ENCODE results near the gene NTPCR.
"Not testable (repeated sequence)": the region's sequence is repeated elsewhere in the genome, so short reads cannot be mapped to it uniquely, and the experiment has no call there.

Gene NTPCR

DNA sequence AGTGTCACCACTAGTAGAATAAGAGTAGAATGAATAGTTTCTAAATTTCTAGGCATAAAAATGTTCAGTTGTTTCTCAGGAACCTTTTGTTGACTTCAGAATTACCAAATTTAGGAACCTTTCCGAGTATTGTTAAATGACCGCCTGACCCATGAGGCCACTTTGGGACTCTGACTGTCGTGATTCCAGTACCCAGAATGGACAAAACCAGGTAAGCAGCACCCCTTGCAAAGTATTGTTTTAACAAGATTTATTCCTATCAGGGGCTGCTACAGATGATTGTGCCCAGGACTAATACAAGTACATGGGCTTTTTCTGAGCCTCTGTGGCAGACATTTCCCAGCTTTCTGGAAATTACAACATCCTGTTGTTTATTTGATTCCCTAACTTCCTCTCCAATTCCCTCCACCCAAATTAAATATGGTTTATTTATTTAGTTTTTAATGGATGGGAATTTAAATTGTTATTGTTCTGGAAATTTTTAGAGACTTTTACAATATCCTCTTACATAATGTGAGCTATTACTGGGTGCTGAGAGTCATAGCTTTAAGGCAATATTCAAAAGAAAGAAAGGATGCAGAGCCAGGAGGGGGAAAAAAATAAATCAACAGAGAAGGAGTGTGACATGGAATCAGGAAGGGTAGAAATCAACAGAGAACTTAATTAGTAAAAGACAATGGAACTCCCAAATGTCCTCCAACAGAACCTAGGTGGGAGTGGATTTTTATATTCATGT lies 37.4 kb upstream of the NTPCR start:
- H4K8ac ChIP-seq (ENCODE audit: low read depth, low read length) = no peak overlapping the region
- H3K79me2 ChIP-seq (ENCODE audit: control insufficient read depth, insufficient read depth, low read length) = no peaks in the 10 kb centered on the region
- no peak overlapping the region for H4K5ac ChIP-seq (ENCODE audit: low read length)
- H3K23ac ChIP-seq (ENCODE audit: low read length) = no peak overlapping the region
- no peak overlapping the region for H3K4me2 ChIP-seq (ENCODE audit: low read length)
- H3K9ac ChIP-seq (ENCODE audit: low read length) = no peak overlapping the region
- no CpG with 5 or more reads among the region's 3 CpGs for WGBS (ENCODE audit: extremely low coverage, insufficient coverage, low lambda C conversion rate)
- no peak for DNase-seq
- H2BK120ac ChIP-seq (ENCODE audit: low read depth, low read length) = no peak overlapping the region
- no peaks in the 10 kb centered on the region for H3K4me1 ChIP-seq (ENCODE audit: control insufficient read depth, low read depth, low read length)
- H3K27me3 ChIP-seq (ENCODE audit: insufficient read depth, low read length, poor library complexity) = no peaks in the 10 kb centered on the region
- no peak overlapping the region for H3K27ac ChIP-seq (ENCODE audit: low read depth, low read length)
- H3K36me3 ChIP-seq (ENCODE audit: control insufficient read depth, insufficient read depth, low read length) = no peaks in the 10 kb centered on the region
- no peaks in the 10 kb centered on the region for H3K79me1 ChIP-seq (ENCODE audit: low read length)
- no peak overlapping the region for H2AK5ac ChIP-seq (ENCODE audit: low read length)
- H3K18ac ChIP-seq (ENCODE audit: low read length) = no peak overlapping the region
- no peak overlapping the region for H2BK15ac ChIP-seq (replicated peaks; ENCODE audit: low read depth)
- no peak overlapping the region for H3K4me3 ChIP-seq (ENCODE audit: low read length)
- H2BK5ac ChIP-seq (ENCODE audit: low read length) = no peak overlapping the region
- no peak overlapping the region for H3K56ac ChIP-seq (ENCODE audit: low read length)
- H3K4ac ChIP-seq (ENCODE audit: low read depth, low read length) = no peak overlapping the region

DNA sequence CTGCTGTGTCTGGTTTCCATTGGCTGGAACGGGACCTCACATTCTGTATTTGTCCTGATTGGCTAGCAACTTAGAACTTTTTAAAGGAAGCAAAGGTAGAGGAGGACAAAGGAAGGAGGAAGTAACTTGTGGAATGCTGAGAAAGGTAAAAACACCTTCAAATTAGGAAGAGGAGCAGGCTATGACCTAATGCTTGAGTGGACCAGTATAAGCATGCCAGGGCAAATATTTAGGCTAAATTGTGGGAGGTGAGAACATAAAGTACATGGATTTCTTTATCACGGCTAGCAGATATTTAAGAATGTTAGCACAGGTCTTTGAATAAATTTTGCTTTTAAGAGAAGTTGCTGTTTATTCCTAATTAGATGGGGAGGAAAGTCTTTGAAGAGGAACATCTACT lies 36.1 kb upstream of the NTPCR start:
- not testable (repeated sequence) for H3K23ac ChIP-seq (ENCODE audit: low read length); DNase-seq; H2BK15ac ChIP-seq (replicated peaks; ENCODE audit: low read depth); H4K8ac ChIP-seq (ENCODE audit: low read depth, low read length); H3K18ac ChIP-seq (ENCODE audit: low read length); H3K9ac ChIP-seq (ENCODE audit: low read length); H2BK5ac ChIP-seq (ENCODE audit: low read length); H3K56ac ChIP-seq (ENCODE audit: low read length); H3K27me3 ChIP-seq (ENCODE audit: insufficient read depth, low read length, poor library complexity); H3K79me1 ChIP-seq (ENCODE audit: low read length); H2BK120ac ChIP-seq (ENCODE audit: low read depth, low read length); H3K36me3 ChIP-seq (ENCODE audit: control insufficient read depth, insufficient read depth, low read length); H2AK5ac ChIP-seq (ENCODE audit: low read length); H3K27ac ChIP-seq (ENCODE audit: low read depth, low read length); H3K4me3 ChIP-seq (ENCODE audit: low read length); H3K79me2 ChIP-seq (ENCODE audit: control insufficient read depth, insufficient read depth, low read length); H3K4ac ChIP-seq (ENCODE audit: low read depth, low read length); H3K4me1 ChIP-seq (ENCODE audit: control insufficient read depth, low read depth, low read length); H3K4me2 ChIP-seq (ENCODE audit: low read length); H4K5ac ChIP-seq (ENCODE audit: low read length)
- WGBS (ENCODE audit: extremely low coverage, insufficient coverage, low lambda C conversion rate) = no CpG with 5 or more reads among the region's 2 CpGs

DNA sequence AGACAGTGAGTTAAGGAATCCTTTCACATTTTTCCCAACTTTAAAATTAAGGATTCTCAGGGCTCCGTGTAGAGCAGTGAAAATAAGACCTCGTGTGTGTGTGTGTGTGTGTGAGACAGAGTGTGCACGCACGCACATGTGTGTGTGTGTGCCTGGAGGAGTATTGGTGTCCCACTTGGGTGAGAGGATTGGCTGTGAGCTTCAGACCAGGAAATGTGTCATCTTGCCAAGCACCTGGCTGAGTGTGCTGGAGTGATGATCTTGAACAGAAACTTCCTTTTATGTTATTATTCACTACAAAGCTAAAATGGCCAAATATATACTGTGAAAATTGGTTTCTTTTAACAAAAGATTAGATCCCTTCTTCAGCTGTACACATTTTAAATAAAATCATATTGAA lies 35.2 kb upstream of the NTPCR start:
- H3K9ac ChIP-seq (ENCODE audit: low read length) = no peak overlapping the region
- no peak overlapping the region for H3K23ac ChIP-seq (ENCODE audit: low read length)
- no peak overlapping the region for H3K4ac ChIP-seq (ENCODE audit: low read depth, low read length)
- no peak overlapping the region for H3K4me3 ChIP-seq (ENCODE audit: low read length)
- H3K4me2 ChIP-seq (ENCODE audit: low read length) = no peak overlapping the region
- H3K27ac ChIP-seq (ENCODE audit: low read depth, low read length) = no peak overlapping the region
- no peak overlapping the region for H2BK15ac ChIP-seq (replicated peaks; ENCODE audit: low read depth)
- H3K18ac ChIP-seq (ENCODE audit: low read length) = no peak overlapping the region
- no peaks in the 10 kb centered on the region for H3K79me1 ChIP-seq (ENCODE audit: low read length)
- no peak for DNase-seq
- H2BK5ac ChIP-seq (ENCODE audit: low read length) = no peak overlapping the region
- H3K27me3 ChIP-seq (ENCODE audit: insufficient read depth, low read length, poor library complexity) = no peaks in the 10 kb centered on the region
- H3K56ac ChIP-seq (ENCODE audit: low read length) = no peak overlapping the region
- H4K5ac ChIP-seq (ENCODE audit: low read length) = no peak overlapping the region
- H4K8ac ChIP-seq (ENCODE audit: low read depth, low read length) = no peak overlapping the region
- H3K36me3 ChIP-seq (ENCODE audit: control insufficient read depth, insufficient read depth, low read length) = no peaks in the 10 kb centered on the region
- H2BK120ac ChIP-seq (ENCODE audit: low read depth, low read length) = no peak overlapping the region
- H2AK5ac ChIP-seq (ENCODE audit: low read length) = no peak overlapping the region
- no CpG with 5 or more reads among the region's 4 CpGs for WGBS (ENCODE audit: extremely low coverage, insufficient coverage, low lambda C conversion rate)
- H3K4me1 ChIP-seq (ENCODE audit: control insufficient read depth, low read depth, low read length) = no peaks in the 10 kb centered on the region
- no peaks in the 10 kb centered on the region for H3K79me2 ChIP-seq (ENCODE audit: control insufficient read depth, insufficient read depth, low read length)

DNA sequence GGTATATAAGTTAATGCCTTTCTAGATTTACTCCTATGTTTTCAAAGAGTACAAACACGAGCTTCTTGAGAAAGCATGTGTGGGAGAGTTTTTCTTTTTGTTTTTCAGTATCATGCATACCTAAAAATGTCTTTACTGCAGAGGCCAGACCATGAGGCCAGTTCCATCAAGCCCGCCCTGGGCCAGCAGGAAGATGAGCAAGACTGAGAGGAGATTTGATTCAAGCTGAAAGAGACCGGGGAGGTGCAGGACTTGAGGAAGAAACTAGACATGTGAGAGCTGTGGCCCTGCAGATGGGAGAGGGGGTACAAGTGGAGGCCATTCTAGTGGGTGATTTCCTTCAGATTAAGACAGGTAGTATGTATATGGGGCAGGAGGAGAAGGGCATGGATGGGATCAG lies 33.4 kb upstream of the NTPCR start:
- H3K36me3 ChIP-seq (ENCODE audit: control insufficient read depth, insufficient read depth, low read length) = no peaks in the 10 kb centered on the region
- H4K5ac ChIP-seq (ENCODE audit: low read length) = no peak overlapping the region
- H4K8ac ChIP-seq (ENCODE audit: low read depth, low read length) = no peak overlapping the region
- no peak overlapping the region for H2BK120ac ChIP-seq (ENCODE audit: low read depth, low read length)
- H3K27me3 ChIP-seq (ENCODE audit: insufficient read depth, low read length, poor library complexity) = no peaks in the 10 kb centered on the region
- no peak overlapping the region for H3K18ac ChIP-seq (ENCODE audit: low read length)
- no peak overlapping the region for H3K23ac ChIP-seq (ENCODE audit: low read length)
- no peak overlapping the region for H2AK5ac ChIP-seq (ENCODE audit: low read length)
- no peak for DNase-seq
- H3K4ac ChIP-seq (ENCODE audit: low read depth, low read length) = no peak overlapping the region
- no peaks in the 10 kb centered on the region for H3K4me1 ChIP-seq (ENCODE audit: control insufficient read depth, low read depth, low read length)
- no peak overlapping the region for H2BK5ac ChIP-seq (ENCODE audit: low read length)
- H3K79me2 ChIP-seq (ENCODE audit: control insufficient read depth, insufficient read depth, low read length) = no peaks in the 10 kb centered on the region
- no peak overlapping the region for H3K56ac ChIP-seq (ENCODE audit: low read length)
- H3K79me1 ChIP-seq (ENCODE audit: low read length) = no peaks in the 10 kb centered on the region
- no peak overlapping the region for H3K9ac ChIP-seq (ENCODE audit: low read length)
- H3K4me2 ChIP-seq (ENCODE audit: low read length) = no peak overlapping the region
- no peak overlapping the region for H2BK15ac ChIP-seq (replicated peaks; ENCODE audit: low read depth)
- WGBS (ENCODE audit: extremely low coverage, insufficient coverage, low lambda C conversion rate) = no CpG with 5 or more reads among the region's 3 CpGs
- H3K4me3 ChIP-seq (ENCODE audit: low read length) = no peak overlapping the region
- no peak overlapping the region for H3K27ac ChIP-seq (ENCODE audit: low read depth, low read length)

DNA sequence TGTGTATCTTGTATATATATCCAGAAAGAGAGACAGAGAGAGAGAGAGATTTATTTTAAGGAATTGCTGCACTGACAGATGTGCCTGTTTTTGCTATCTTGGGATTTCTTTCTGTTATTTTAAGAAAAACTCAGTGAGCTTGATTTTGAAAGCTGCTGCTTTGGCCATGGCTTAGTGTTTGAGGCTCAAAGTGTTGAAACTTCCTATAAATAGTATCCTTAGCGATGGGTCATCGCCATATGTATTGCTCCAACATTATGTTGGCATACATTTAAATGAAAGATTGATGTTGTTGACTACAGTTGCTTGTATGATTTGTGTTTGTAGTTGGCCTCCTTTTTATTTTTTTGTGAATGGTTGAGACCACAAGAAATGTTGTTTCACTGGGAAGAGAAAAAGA lies 29.0 kb upstream of the NTPCR start:
- H2BK5ac ChIP-seq (ENCODE audit: low read length) = no peak overlapping the region
- H3K18ac ChIP-seq (ENCODE audit: low read length) = no peak overlapping the region
- H3K79me1 ChIP-seq (ENCODE audit: low read length) = no peaks in the 10 kb centered on the region
- H4K8ac ChIP-seq (ENCODE audit: low read depth, low read length) = no peak overlapping the region
- no peak overlapping the region for H2AK5ac ChIP-seq (ENCODE audit: low read length)
- no peaks in the 10 kb centered on the region for H3K27me3 ChIP-seq (ENCODE audit: insufficient read depth, low read length, poor library complexity)
- H2BK15ac ChIP-seq (replicated peaks; ENCODE audit: low read depth) = no peak overlapping the region
- H4K5ac ChIP-seq (ENCODE audit: low read length) = no peak overlapping the region
- no peak overlapping the region for H3K4me3 ChIP-seq (ENCODE audit: low read length)
- H3K4me2 ChIP-seq (ENCODE audit: low read length) = no peak overlapping the region
- H2BK120ac ChIP-seq (ENCODE audit: low read depth, low read length) = no peak overlapping the region
- no peak overlapping the region for H3K4ac ChIP-seq (ENCODE audit: low read depth, low read length)
- H3K9ac ChIP-seq (ENCODE audit: low read length) = no peak overlapping the region
- no peak overlapping the region for H3K56ac ChIP-seq (ENCODE audit: low read length)
- no peaks in the 10 kb centered on the region for H3K4me1 ChIP-seq (ENCODE audit: control insufficient read depth, low read depth, low read length)
- H3K23ac ChIP-seq (ENCODE audit: low read length) = no peak overlapping the region
- DNase-seq = no peak
- no peaks in the 10 kb centered on the region for H3K36me3 ChIP-seq (ENCODE audit: control insufficient read depth, insufficient read depth, low read length)
- H3K79me2 ChIP-seq (ENCODE audit: control insufficient read depth, insufficient read depth, low read length) = no peaks in the 10 kb centered on the region
- WGBS (ENCODE audit: extremely low coverage, insufficient coverage, low lambda C conversion rate) = no CpG with 5 or more reads among the region's 2 CpGs
- no peak overlapping the region for H3K27ac ChIP-seq (ENCODE audit: low read depth, low read length)

DNA sequence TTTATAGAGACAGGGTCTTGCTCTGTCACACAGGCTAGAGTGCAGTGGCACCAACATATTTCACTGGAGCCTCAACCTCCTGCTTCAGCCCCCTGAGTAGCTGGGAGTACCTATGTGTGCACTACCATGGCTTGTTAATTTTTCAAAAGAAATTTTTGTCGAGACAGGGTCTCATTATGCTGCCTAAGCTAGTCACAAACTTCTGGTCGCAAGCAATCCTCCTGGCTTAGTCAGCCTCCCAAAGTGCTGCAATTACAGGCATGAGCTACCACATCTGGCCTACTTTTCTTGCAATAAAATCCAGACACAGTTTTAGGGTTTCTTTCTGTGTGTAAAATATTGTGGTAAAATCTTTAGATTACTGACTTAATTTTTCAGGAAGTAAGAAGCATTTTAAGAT lies 27.9 kb upstream of the NTPCR start:
- WGBS (ENCODE audit: extremely low coverage, insufficient coverage, low lambda C conversion rate) = no CpG with 5 or more reads among the region's 2 CpGs
- Histone ChIP-seq H3K9ac (ENCODE audit: low read length) (no peak overlapping the region), H4K5ac (ENCODE audit: low read length) (no peak overlapping the region), H3K56ac (ENCODE audit: low read length) (no peak overlapping the region), H3K79me1 (ENCODE audit: low read length) (no peaks in the 10 kb centered on the region), H2AK5ac (ENCODE audit: low read length) (no peak overlapping the region), H3K23ac (ENCODE audit: low read length) (no peak overlapping the region), H3K27ac (ENCODE audit: low read depth, low read length) (no peak overlapping the region), H3K18ac (ENCODE audit: low read length) (no peak overlapping the region), H2BK120ac (ENCODE audit: low read depth, low read length) (no peak overlapping the region), H3K4me1 (ENCODE audit: control insufficient read depth, low read depth, low read length) (no peaks in the 10 kb centered on the region), H3K36me3 (ENCODE audit: control insufficient read depth, insufficient read depth, low read length) (no peaks in the 10 kb centered on the region), H3K27me3 (ENCODE audit: insufficient read depth, low read length, poor library complexity) (no peaks in the 10 kb centered on the region), H2BK15ac (replicated peaks; ENCODE audit: low read depth) (no peak overlapping the region), H3K79me2 (ENCODE audit: control insufficient read depth, insufficient read depth, low read length) (no peaks in the 10 kb centered on the region), H3K4me2 (ENCODE audit: low read length) (no peak overlapping the region), H3K4ac (ENCODE audit: low read depth, low read length) (no peak overlapping the region), H4K8ac (ENCODE audit: low read depth, low read length) (no peak overlapping the region), H2BK5ac (ENCODE audit: low read length) (no peak overlapping the region), H3K4me3 (ENCODE audit: low read length) (no peak overlapping the region)
- no peak for DNase-seq
